Karpas-422 (cell line): ENCODE data around the gene MED13L. TPM values are rescaled to one million over a fixed set of nuclear protein-coding genes. Genes with fewer than 3 reads are reported as not detected.

Experiments used
- DNase-seq: peaks from one replicate; pipeline ENCODE4 v3.0.0-alpha.2; 2015
- H2AFZ ChIP-seq: fragments of 200-600 bp; sonication (generic); 2 replicates; pipeline ENCODE4 v1.6.1; 2014; ENCODE audit warnings: antibody characterized with exemption, low read length, mixed read lengths
- H3K27ac ChIP-seq: fragments of 200-600 bp; sonication (generic); 2 replicates; pipeline ENCODE4 v1.5.1; 2014; ENCODE audit warnings: mild to moderate bottlenecking, low read length, moderate library complexity
- H3K27me3 ChIP-seq: fragments of 200-600 bp; sonication (generic); 2 replicates; pipeline ENCODE4 v1.6.1; 2014; ENCODE audit warnings: low read length, mixed read lengths
- H3K36me3 ChIP-seq: fragments of 200-600 bp; sonication (generic); 2 replicates; pipeline ENCODE4 v1.6.1; 2014; ENCODE audit warnings: low read length, mixed read lengths; ENCODE audit not compliant: insufficient read depth
- H3K4me1 ChIP-seq: fragments of 200-600 bp; sonication (generic); 2 replicates; pipeline ENCODE4 v1.6.1; 2014; ENCODE audit warnings: mild to moderate bottlenecking, low read length, mixed read lengths
- H3K4me2 ChIP-seq: fragments of 200-600 bp; sonication (generic); 2 replicates; pipeline ENCODE4 v1.6.1; 2014; ENCODE audit warnings: low read length, low read depth, mild to moderate bottlenecking; ENCODE audit not compliant: poor library complexity, severe bottlenecking
- H3K4me3 ChIP-seq: fragments of 200-600 bp; sonication (generic); 2 replicates; pipeline ENCODE4 v1.5.1; 2014; ENCODE audit warnings: mild to moderate bottlenecking, antibody characterized with exemption, low read length, mixed read lengths
- H3K79me2 ChIP-seq: fragments of 200-600 bp; sonication (generic); 2 replicates; pipeline ENCODE4 v1.6.1; 2014; ENCODE audit warnings: mild to moderate bottlenecking, low read length, mixed read lengths
- H3K9ac ChIP-seq: fragments of 200-600 bp; sonication (generic); 2 replicates; pipeline ENCODE4 v1.6.0; 2014; ENCODE audit warnings: low read length
- H3K9me2 ChIP-seq: fragments of 200-600 bp; sonication (generic), shearing (Covaris generic); replicated peaks from 2 replicates; pipeline ENCODE4 v1.6.0; 2014; ENCODE audit warnings: mild to moderate bottlenecking, low read length, moderate library complexity; ENCODE audit not compliant: insufficient read depth
- H3K9me3 ChIP-seq: fragments of 300-700, 200-600 bp; sonication (generic); 2 replicates; pipeline ENCODE4 v1.6.1; 2014; ENCODE audit warnings: low read length, mixed read lengths
- H4K20me1 ChIP-seq: fragments of 200-600 bp; sonication (generic); 2 replicates; pipeline ENCODE4 v1.6.1; 2014; ENCODE audit warnings: mild to moderate bottlenecking, antibody characterized with exemption, low read length, low read depth; ENCODE audit not compliant: insufficient read depth
- total RNA-seq: library from RNA; depleted of rRNA; stranded (reverse); fragments of >200 nt; shearing (Covaris generic); gene quantifications from 2 replicates; pipeline ENCODE4 v1.2.3, GENCODE V29; 2014; ENCODE audit warnings: low replicate concordance

MED13L gene
- total RNA-seq, 1 experiment from 2014 or later: 37.5 TPM

- H3K4me3 ChIP-seq: no peak overlapping the region
- H3K79me2 ChIP-seq: no peaks in the 10 kb centered on the region
- no peaks in the 10 kb centered on the region for H3K9me2 ChIP-seq
- H3K36me3 ChIP-seq: no peaks in the 10 kb centered on the region
- H3K4me1 ChIP-seq: no peaks in the 10 kb centered on the region
- DNase-seq: no peak
- no peak overlapping the region for H2AFZ ChIP-seq
- H3K27me3 ChIP-seq: no peaks in the 10 kb centered on the region
- no peak overlapping the region for H3K4me2 ChIP-seq
- H3K9ac ChIP-seq: no peak overlapping the region
- H4K20me1 ChIP-seq: peaks cover 57% of the 10 kb centered on the region
- H3K9me3 ChIP-seq: no peaks in the 10 kb centered on the region
- H3K27ac ChIP-seq: no peak overlapping the region
Measured at GRCh38 chr12:116166306-116166705, 111.2 kb downstream of the MED13L start.

- no peaks in the 10 kb centered on the region for H3K79me2 ChIP-seq
- no peaks in the 10 kb centered on the region for H3K36me3 ChIP-seq
- H3K9ac ChIP-seq: no peak overlapping the region
- H3K4me1 ChIP-seq: no peaks in the 10 kb centered on the region
- H3K27ac ChIP-seq: no peak overlapping the region
- no peaks in the 10 kb centered on the region for H3K9me3 ChIP-seq
- peaks cover 62% of the 10 kb centered on the region for H4K20me1 ChIP-seq
- no peaks in the 10 kb centered on the region for H3K27me3 ChIP-seq
- H3K9me2 ChIP-seq: no peaks in the 10 kb centered on the region
- no peak overlapping the region for H2AFZ ChIP-seq
- no peak overlapping the region for H3K4me3 ChIP-seq
- H3K4me2 ChIP-seq: no peak overlapping the region
- no peak for DNase-seq
Measured at GRCh38 chr12:116165036-116165425, 112.5 kb downstream of the MED13L start.

GRCh38 chr12:116164250-116165035 lies 113.0 kb downstream of the MED13L start:
- H4K20me1 ChIP-seq: peaks cover 61% of the 10 kb centered on the region
- H3K9ac ChIP-seq: no peak overlapping the region
- no peaks in the 10 kb centered on the region for H3K9me3 ChIP-seq
- no peak overlapping the region for H3K4me2 ChIP-seq
- no peaks in the 10 kb centered on the region for H3K27me3 ChIP-seq
- no peaks in the 10 kb centered on the region for H3K9me2 ChIP-seq
- no peaks in the 10 kb centered on the region for H3K79me2 ChIP-seq
- no peaks in the 10 kb centered on the region for H3K36me3 ChIP-seq
- H2AFZ ChIP-seq: no peak overlapping the region
- H3K4me1 ChIP-seq: no peaks in the 10 kb centered on the region
- DNase-seq: no peak
- H3K4me3 ChIP-seq: no peak overlapping the region
- no peak overlapping the region for H3K27ac ChIP-seq

GRCh38 chr12:116162071-116162470 lies 115.4 kb downstream of the MED13L start:
- no peak overlapping the region for H3K9ac ChIP-seq
- H3K4me1 ChIP-seq: no peaks in the 10 kb centered on the region
- no peak overlapping the region for H2AFZ ChIP-seq
- H3K27me3 ChIP-seq: no peaks in the 10 kb centered on the region
- H3K27ac ChIP-seq: no peak overlapping the region
- no peaks in the 10 kb centered on the region for H3K9me3 ChIP-seq
- no peaks in the 10 kb centered on the region for H3K36me3 ChIP-seq
- no peaks in the 10 kb centered on the region for H3K9me2 ChIP-seq
- no peak overlapping the region for H3K4me3 ChIP-seq
- H4K20me1 ChIP-seq: peaks cover 68% of the 10 kb centered on the region
- DNase-seq: no peak
- H3K4me2 ChIP-seq: no peak overlapping the region
- no peaks in the 10 kb centered on the region for H3K79me2 ChIP-seq

GRCh38 chr12:116161588-116161987 lies 115.9 kb downstream of the MED13L start:
- Histone ChIP-seq H3K27me3 (no peaks in the 10 kb centered on the region), H3K4me2 (no peak overlapping the region), H3K79me2 (no peaks in the 10 kb centered on the region), H3K9me2 (no peaks in the 10 kb centered on the region), H3K9ac (no peak overlapping the region), H4K20me1 (peaks cover 73% of the 10 kb centered on the region), H3K4me1 (no peaks in the 10 kb centered on the region), H2AFZ (no peak overlapping the region), H3K27ac (no peak overlapping the region), H3K36me3 (no peaks in the 10 kb centered on the region), H3K9me3 (no peaks in the 10 kb centered on the region), H3K4me3 (no peak overlapping the region)
- no peak for DNase-seq

- H3K9me2 ChIP-seq: no peaks in the 10 kb centered on the region
- no peaks in the 10 kb centered on the region for H3K9me3 ChIP-seq
- no peak overlapping the region for H2AFZ ChIP-seq
- peaks cover 69% of the 10 kb centered on the region for H4K20me1 ChIP-seq
- H3K27me3 ChIP-seq: no peaks in the 10 kb centered on the region
- H3K79me2 ChIP-seq: no peaks in the 10 kb centered on the region
- H3K27ac ChIP-seq: no peak overlapping the region
- H3K9ac ChIP-seq: no peak overlapping the region
- DNase-seq: no peak
- no peak overlapping the region for H3K4me2 ChIP-seq
- H3K36me3 ChIP-seq: no peaks in the 10 kb centered on the region
- no peak overlapping the region for H3K4me3 ChIP-seq
- H3K4me1 ChIP-seq: no peaks in the 10 kb centered on the region
Measured at GRCh38 chr12:116160883-116161458, 116.5 kb downstream of the MED13L start.

GRCh38 chr12:116160231-116160630 lies 117.3 kb downstream of the MED13L start:
- peaks cover 68% of the 10 kb centered on the region for H4K20me1 ChIP-seq

GRCh38 chr12:116159593-116160200 lies 117.8 kb downstream of the MED13L start:
- no peak overlapping the region for H3K9ac ChIP-seq
- H3K36me3 ChIP-seq: no peaks in the 10 kb centered on the region
- H3K9me2 ChIP-seq: no peaks in the 10 kb centered on the region
- no peak overlapping the region for H3K4me3 ChIP-seq
- no peak overlapping the region for H2AFZ ChIP-seq
- no peak for DNase-seq
- H3K4me1 ChIP-seq: no peaks in the 10 kb centered on the region
- no peak overlapping the region for H3K4me2 ChIP-seq
- peaks cover 68% of the 10 kb centered on the region for H4K20me1 ChIP-seq
- no peaks in the 10 kb centered on the region for H3K79me2 ChIP-seq
- H3K27me3 ChIP-seq: no peaks in the 10 kb centered on the region
- H3K27ac ChIP-seq: no peak overlapping the region
- no peaks in the 10 kb centered on the region for H3K9me3 ChIP-seq

More at GRCh38 chr12:116160231-116160630, 117.3 kb downstream of the MED13L start:
- no peak overlapping the region for H3K4me2 ChIP-seq
- H2AFZ ChIP-seq: no peak overlapping the region
- H3K9ac ChIP-seq: no peak overlapping the region
- H3K79me2 ChIP-seq: no peaks in the 10 kb centered on the region
- no peaks in the 10 kb centered on the region for H3K36me3 ChIP-seq
- no peaks in the 10 kb centered on the region for H3K27me3 ChIP-seq
- H3K27ac ChIP-seq: no peak overlapping the region
- H3K9me2 ChIP-seq: no peaks in the 10 kb centered on the region
- DNase-seq: no peak
- H3K4me3 ChIP-seq: no peak overlapping the region
- no peaks in the 10 kb centered on the region for H3K4me1 ChIP-seq
- H3K9me3 ChIP-seq: no peaks in the 10 kb centered on the region
